DOHH2 (cell line): ENCODE measurements around the gene MYO10.

Experiments
- H3F3A ChIP-seq: fragments of 200-600 bp; sonication (generic), shearing (Covaris generic); 2 replicates; pipeline ENCODE4 v1.6.0; 2016; ENCODE audit warnings: antibody characterized with exemption, mild to moderate bottlenecking; ENCODE audit not compliant: control insufficient read depth, insufficient read depth
- H3K27ac ChIP-seq: fragments of 200-600 bp; sonication (generic); 2 replicates; pipeline ENCODE4 v1.5.1; 2014; ENCODE audit warnings: low read depth, mild to moderate bottlenecking, low read length, moderate library complexity
- H3K27me3 ChIP-seq: fragments of 200-600 bp; sonication (generic); 2 replicates; pipeline ENCODE4 v1.6.1; 2014; ENCODE audit warnings: mild to moderate bottlenecking, low read length, mixed read lengths; ENCODE audit not compliant: control insufficient read depth
- H3K36me3 ChIP-seq: fragments of 200-600 bp; sonication (generic); 2 replicates; pipeline ENCODE4 v1.6.1; 2014; ENCODE audit warnings: mild to moderate bottlenecking, low read length, moderate library complexity, mixed read lengths; ENCODE audit not compliant: control insufficient read depth
- H3K4me1 ChIP-seq: fragments of 200-600 bp; sonication (generic); 2 replicates; pipeline ENCODE4 v1.6.1; 2014; ENCODE audit warnings: mild to moderate bottlenecking, low read length, mixed read lengths; ENCODE audit not compliant: control insufficient read depth
- H3K4me2 ChIP-seq: fragments of 200-600 bp; sonication (generic); 2 replicates; pipeline ENCODE4 v1.6.0; 2014; ENCODE audit warnings: mild to moderate bottlenecking, low read length, moderate library complexity
- H3K4me3 ChIP-seq: fragments of 200-600 bp; sonication (generic); 2 replicates; pipeline ENCODE4 v1.5.1; 2014; ENCODE audit warnings: mild to moderate bottlenecking, low read length, mixed read lengths
- H3K79me2 ChIP-seq: fragments of 200-600 bp; sonication (generic); 2 replicates; pipeline ENCODE4 v1.6.1; 2014; ENCODE audit warnings: mild to moderate bottlenecking, low read length, mixed read lengths; ENCODE audit not compliant: control insufficient read depth
- H3K9me2 ChIP-seq: fragments of 200-600 bp; sonication (generic); replicated peaks from 2 replicates; pipeline ENCODE4 v1.6.1; 2014; ENCODE audit warnings: mild to moderate bottlenecking, low read length, mixed read lengths; ENCODE audit not compliant: control insufficient read depth
- H3K9me3 ChIP-seq: fragments of 200-600 bp; sonication (generic); 2 replicates; pipeline ENCODE4 v1.6.1; 2014; ENCODE audit warnings: antibody characterized with exemption, low read length, mixed read lengths; ENCODE audit not compliant: control insufficient read depth, insufficient read depth
- H4K20me1 ChIP-seq: fragments of 200-600 bp; sonication (generic); 2 replicates; pipeline ENCODE4 v1.6.0; 2014; ENCODE audit warnings: low read depth, mild to moderate bottlenecking, antibody characterized with exemption, low read length, moderate library complexity; ENCODE audit not compliant: control insufficient read depth, insufficient read depth
- CTCF ChIP-seq: fragments of 200-600 bp; sonication (generic); IDR thresholded peaks from one replicate; pipeline ENCODE4 v1.5.1; 2014; ENCODE audit warnings: antibody characterized with exemption, mild to moderate bottlenecking, low read depth, low read length; ENCODE audit not compliant: poor library complexity, severe bottlenecking
- EZH2phosphoT487 ChIP-seq: fragments of 200-600 bp; sonication (generic); IDR thresholded peaks from 2 replicates; pipeline ENCODE4 v1.6.1; 2017; ENCODE audit warnings: borderline replicate concordance, mild to moderate bottlenecking, antibody characterized with exemption, low read length, moderate library complexity, mixed read lengths

The MYO10 gene

GRCh38 chr5:16663840-16664239 lies 272.2 kb downstream of the MYO10 start:
- Histone ChIP-seq H3K4me3 (no peak overlapping the region), H4K20me1 (no peaks in the 10 kb centered on the region), H3K27me3 (no peaks in the 10 kb centered on the region), H3K36me3 (no peaks in the 10 kb centered on the region), H3K4me2 (no peak overlapping the region), H3K4me1 (no peaks in the 10 kb centered on the region), H3F3A (no peaks in the 10 kb centered on the region), H3K9me3 (no peaks in the 10 kb centered on the region), H3K9me2 (no peaks in the 10 kb centered on the region), H3K79me2 (no peaks in the 10 kb centered on the region), H3K27ac (no peak overlapping the region)
- TF ChIP-seq CTCF (no peak), EZH2phosphoT487 (no peak)

DNA sequence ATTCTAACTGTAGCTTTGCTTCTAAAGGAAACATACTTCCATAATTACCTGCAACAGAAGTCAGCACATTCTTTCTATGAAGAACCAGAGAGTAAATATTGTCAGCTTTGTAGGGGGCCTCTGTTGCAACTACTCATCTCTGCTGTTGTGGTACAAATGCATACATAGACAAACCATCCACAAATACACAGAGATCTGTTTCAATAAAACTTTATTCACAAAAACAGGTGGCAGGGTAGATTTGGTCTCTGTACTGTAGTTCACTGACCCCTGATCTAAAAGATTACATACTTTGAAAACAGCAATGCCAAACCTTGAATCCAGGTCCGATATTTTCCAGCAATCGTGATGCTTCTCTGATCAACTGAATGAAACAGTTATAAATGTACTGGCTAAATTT lies 274.4 kb downstream of the MYO10 start:
- TF ChIP-seq CTCF (no peak), EZH2phosphoT487 (no peak)
- Histone ChIP-seq H3K36me3 (no peaks in the 10 kb centered on the region), H3K4me2 (no peak overlapping the region), H3K79me2 (no peaks in the 10 kb centered on the region), H3K9me3 (no peaks in the 10 kb centered on the region), H3K27ac (no peak overlapping the region), H3K4me1 (no peaks in the 10 kb centered on the region), H3K27me3 (no peaks in the 10 kb centered on the region), H4K20me1 (no peaks in the 10 kb centered on the region), H3K4me3 (no peak overlapping the region), H3K9me2 (no peaks in the 10 kb centered on the region), H3F3A (no peaks in the 10 kb centered on the region)

- Histone ChIP-seq H3K4me2 (no peak overlapping the region), H4K20me1 (no peaks in the 10 kb centered on the region), H3K79me2 (no peaks in the 10 kb centered on the region), H3K4me3 (no peak overlapping the region), H3K9me3 (no peaks in the 10 kb centered on the region), H3K27ac (no peak overlapping the region), H3K36me3 (no peaks in the 10 kb centered on the region), H3K4me1 (no peaks in the 10 kb centered on the region), H3K9me2 (no peaks in the 10 kb centered on the region), H3K27me3 (no peaks in the 10 kb centered on the region), H3F3A (no peaks in the 10 kb centered on the region)
- TF ChIP-seq EZH2phosphoT487 (no peak), CTCF (no peak)
Observed at GRCh38 chr5:16660982-16661381, 275.1 kb downstream of the MYO10 start.

GRCh38 chr5:16659536-16659935 lies 276.6 kb downstream of the MYO10 start:
- Histone ChIP-seq H3K9me3 (no peaks in the 10 kb centered on the region), H3K9me2 (no peaks in the 10 kb centered on the region), H3K4me3 (no peak overlapping the region), H3K4me1 (no peaks in the 10 kb centered on the region), H3F3A (no peaks in the 10 kb centered on the region), H3K4me2 (no peak overlapping the region), H3K27me3 (no peaks in the 10 kb centered on the region), H3K79me2 (no peaks in the 10 kb centered on the region), H3K27ac (no peak overlapping the region), H4K20me1 (no peaks in the 10 kb centered on the region), H3K36me3 (no peaks in the 10 kb centered on the region)
- TF ChIP-seq CTCF, result no peak
- no peak for TF ChIP-seq EZH2phosphoT487
